BLaER1 treated with 17β-estradiol and CSF1 and Interleukin-3, amounts not matched to agents 10 nM and 100 nM (cell line): Measurements from ENCODE around the gene DOCK8.

Experiments used
- H3K27ac ChIP-seq, 11 experiments: shearing (Covaris generic); formaldehyde crosslinking; 2 replicates each; pipeline ENCODE4 v1.8.1; 2022
- H3K27me3 ChIP-seq, 11 experiments: shearing (Covaris generic); formaldehyde crosslinking; 2 replicates each; pipeline ENCODE4 v1.8.1; 2022
- H3K36me3 ChIP-seq, 11 experiments: shearing (Covaris generic); formaldehyde crosslinking; 2 replicates each; pipeline ENCODE4 v1.8.1; 2022
- H3K4me1 ChIP-seq, 10 experiments: shearing (Covaris generic); formaldehyde crosslinking; 2 replicates each; pipeline ENCODE4 v1.8.1; 2022
- H3K4me2 ChIP-seq, 11 experiments: shearing (Covaris generic); formaldehyde crosslinking; 2 replicates each; pipeline ENCODE4 v1.8.1; 2022
- H3K4me3 ChIP-seq, 10 experiments: shearing (Covaris generic); formaldehyde crosslinking; 2 replicates each; pipeline ENCODE4 v1.8.1; 2022
- H3K9ac ChIP-seq, 11 experiments: shearing (Covaris generic); formaldehyde crosslinking; 2 replicates each; pipeline ENCODE4 v1.8.1; 2022
- H3K9me3 ChIP-seq, 11 experiments: shearing (Covaris generic); formaldehyde crosslinking; replicated peaks in 1 of 11; 2 replicates each; pipeline ENCODE4 v1.8.1; 2022
- H4K20me1 ChIP-seq, 11 experiments: shearing (Covaris generic); formaldehyde crosslinking; 2 replicates each; pipeline ENCODE4 v1.8.1; 2022
- Cebpa-rat ChIP-seq, 11 experiments: shearing (Covaris generic); IDR thresholded peaks; 2 replicates each; pipeline ENCODE4 v1.8.1; 2022

DOCK8 gene

DNA sequence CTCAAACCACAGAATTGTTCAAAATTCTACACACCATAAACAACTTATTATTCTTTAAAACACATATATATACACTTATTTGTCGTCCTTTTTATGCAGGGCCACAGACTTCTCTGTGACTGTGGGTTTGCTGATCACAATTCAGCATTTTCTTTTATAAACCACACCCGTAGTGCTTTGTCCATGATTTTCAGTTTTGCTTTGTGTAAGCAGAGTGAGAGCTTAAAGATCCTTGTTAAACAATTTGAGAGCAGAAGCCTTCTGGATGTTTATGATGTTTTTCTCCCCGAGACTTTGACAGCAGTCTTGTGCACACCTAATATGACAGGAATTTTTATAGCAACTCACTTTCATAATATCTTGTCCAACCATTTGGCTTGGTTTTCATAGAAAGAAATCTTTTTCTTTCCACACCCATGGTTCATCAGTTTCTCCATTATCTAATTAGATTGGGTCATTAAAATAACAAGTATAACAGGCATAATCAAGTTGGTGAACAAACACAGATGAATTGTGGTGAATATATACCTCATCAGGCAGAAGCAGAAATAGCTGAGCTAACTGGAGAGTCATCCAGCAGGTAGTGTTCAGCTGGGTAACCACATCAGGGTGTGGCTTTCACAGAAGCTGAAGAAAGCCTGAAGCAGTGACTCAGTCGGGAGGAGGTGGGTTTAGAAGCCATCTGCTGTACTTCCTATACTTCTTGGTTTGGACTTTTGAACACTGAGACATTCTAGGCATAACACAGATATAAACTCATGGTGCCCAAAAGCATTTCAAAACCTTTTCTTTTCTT is 232.8 kb downstream of the DOCK8 start:
- TF ChIP-seq Cebpa-rat (IDR thresholded peaks at IDR 0.05), result no peak
- Histone ChIP-seq H3K36me3 (peaks cover 4 to 97% (median 73%) of the 10 kb centered on the region in 11 experiments; a peak in 21 of 22 replicates), H3K9ac (no peak overlapping the region), H3K27me3 (no peaks in the 10 kb centered on the region), H3K4me3 (no peak overlapping the region), H3K27ac (peak overlapping the region in 1 of 11 experiments; percentile 25; a peak in 1 of 22 replicates), H4K20me1 (no peaks in the 10 kb centered on the region), H3K4me1 (peaks cover 0 to 13% (median 0%) of the 10 kb centered on the region in 10 experiments; a peak in 5 of 20 replicates), H3K9me3 (no peaks in the 10 kb centered on the region), H3K4me2 (peak overlapping the region in 3 of 11 experiments; percentile 2 to 21 (median 12); a peak in 2 of 22 replicates)

DNA sequence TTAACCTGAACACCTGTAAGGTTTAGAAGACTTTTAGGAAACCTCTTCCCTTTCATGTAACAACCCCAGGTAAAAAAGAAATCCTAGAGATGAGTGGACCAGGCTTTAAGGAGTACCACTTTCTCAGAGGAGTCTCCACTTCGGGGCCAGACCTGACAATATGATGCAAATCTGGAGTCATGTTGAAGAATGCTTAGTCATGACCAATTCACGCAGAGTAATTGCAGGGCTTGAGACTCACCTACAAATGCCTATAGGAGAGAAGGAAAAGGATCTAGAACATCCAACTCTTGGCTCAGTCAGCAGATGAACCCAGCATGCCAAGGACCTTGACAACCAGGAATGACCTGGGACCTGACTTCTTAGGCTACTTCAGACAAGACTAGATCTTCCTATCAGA is 235.4 kb downstream of the DOCK8 start:
- Histone ChIP-seq H3K36me3 (peaks cover 3 to 97% (median 53%) of the 10 kb centered on the region in 11 experiments; a peak in 16 of 22 replicates), H3K9me3 (no peaks in the 10 kb centered on the region), H3K4me3 (no peak overlapping the region), H3K4me2 (no peak overlapping the region), H3K27ac (no peak overlapping the region), H4K20me1 (no peaks in the 10 kb centered on the region), H3K4me1 (peaks cover 0 to 13% (median 0%) of the 10 kb centered on the region in 10 experiments; a peak in 5 of 20 replicates), H3K27me3 (no peaks in the 10 kb centered on the region), H3K9ac (no peak overlapping the region)
- no peak for TF ChIP-seq Cebpa-rat (IDR thresholded peaks at IDR 0.05)

DNA sequence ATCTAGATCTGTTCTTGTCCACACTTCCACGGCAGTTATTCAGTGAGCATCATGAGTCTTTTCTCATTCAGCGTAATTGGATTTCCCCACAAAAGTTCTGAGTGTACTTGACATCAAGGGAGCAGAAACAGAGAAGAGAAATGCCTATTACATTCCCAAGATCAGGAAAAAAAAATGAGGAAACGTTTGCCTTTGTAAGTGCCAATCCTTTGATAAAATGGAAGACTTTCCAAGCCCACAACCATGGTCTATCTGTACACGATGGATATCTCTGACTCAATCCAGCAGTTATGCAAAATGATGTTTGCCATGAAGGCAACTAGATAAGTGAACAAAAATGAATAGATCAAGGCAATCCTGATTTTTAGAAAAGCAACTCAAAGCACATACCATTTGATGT is 235.9 kb downstream of the DOCK8 start:
- no peaks in the 10 kb centered on the region for H4K20me1 ChIP-seq
- no peaks in the 10 kb centered on the region for H3K9me3 ChIP-seq
- peaks cover 0 to 13% (median 0%) of the 10 kb centered on the region in 10 experiments; a peak in 5 of 20 replicates for H3K4me1 ChIP-seq
- H3K9ac ChIP-seq, result no peak overlapping the region
- H3K4me3 ChIP-seq, result no peak overlapping the region
- no peaks in the 10 kb centered on the region for H3K27me3 ChIP-seq
- H3K36me3 ChIP-seq, result peaks cover 3 to 97% (median 49%) of the 10 kb centered on the region in 11 experiments; a peak in 16 of 22 replicates
- no peak overlapping the region for H3K27ac ChIP-seq
- no peak for TF ChIP-seq Cebpa-rat (IDR thresholded peaks at IDR 0.05)
- no peak overlapping the region for H3K4me2 ChIP-seq

DNA sequence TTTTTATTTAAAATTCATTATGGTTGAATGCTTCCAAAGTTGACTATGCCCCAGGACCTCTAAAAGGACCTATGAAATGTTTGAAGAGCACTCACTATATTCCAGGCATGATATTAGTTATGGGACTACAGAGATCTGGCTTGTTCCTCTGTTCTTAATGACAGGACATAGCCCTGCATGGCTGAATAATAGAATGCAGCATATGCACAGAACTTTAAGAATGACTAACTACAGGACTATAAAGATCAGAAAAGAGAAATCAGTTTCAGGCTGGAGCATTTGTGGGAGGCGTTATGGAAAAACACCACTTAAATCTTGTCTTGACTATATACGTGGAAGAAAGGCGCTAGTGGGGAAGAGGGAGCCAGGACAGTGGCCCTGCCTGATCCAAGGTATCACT is 239.2 kb downstream of the DOCK8 start:
- H3K27ac ChIP-seq, result no peak overlapping the region
- no peak overlapping the region for H3K4me3 ChIP-seq
- TF ChIP-seq Cebpa-rat (IDR thresholded peaks at IDR 0.05), result no peak
- H3K9me3 ChIP-seq, result no peaks in the 10 kb centered on the region
- no peaks in the 10 kb centered on the region; a peak in 1 of 22 replicates for H4K20me1 ChIP-seq
- no peaks in the 10 kb centered on the region for H3K4me1 ChIP-seq
- no peak overlapping the region for H3K4me2 ChIP-seq
- H3K36me3 ChIP-seq, result peaks cover 3 to 97% (median 42%) of the 10 kb centered on the region in 11 experiments; a peak in 16 of 22 replicates
- no peak overlapping the region for H3K9ac ChIP-seq
- H3K27me3 ChIP-seq, result no peaks in the 10 kb centered on the region

DNA sequence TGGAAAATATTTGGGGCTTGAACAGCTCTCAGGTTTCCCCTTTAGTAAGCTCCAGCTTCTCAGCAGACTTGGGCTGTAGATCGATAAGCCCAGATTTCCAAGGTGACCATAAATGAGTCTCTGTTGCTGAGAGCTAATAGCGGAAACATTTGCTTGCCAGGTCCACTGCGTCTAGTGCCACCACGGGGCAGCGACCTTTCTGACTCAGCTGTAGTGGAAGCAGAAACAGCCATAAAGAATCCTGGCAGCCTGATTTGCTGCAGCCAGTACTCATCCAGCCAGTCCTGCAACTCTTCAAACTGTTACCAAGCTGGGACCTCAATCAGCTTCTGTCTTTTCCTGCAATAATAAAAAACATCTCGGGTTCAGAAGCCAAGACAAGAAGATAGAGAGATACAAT is 241.7 kb downstream of the DOCK8 start:
- H3K9ac ChIP-seq, result no peak overlapping the region
- no peaks in the 10 kb centered on the region for H3K9me3 ChIP-seq
- peaks cover 0 to 97% (median 24%) of the 10 kb centered on the region in 11 experiments; a peak in 15 of 22 replicates for H3K36me3 ChIP-seq
- TF ChIP-seq Cebpa-rat (IDR thresholded peaks at IDR 0.05), result no peak
- H3K4me1 ChIP-seq, result no peaks in the 10 kb centered on the region
- H3K27ac ChIP-seq, result no peak overlapping the region
- H4K20me1 ChIP-seq, result no peaks in the 10 kb centered on the region; a peak in 1 of 22 replicates
- no peak overlapping the region for H3K4me2 ChIP-seq
- H3K27me3 ChIP-seq, result no peaks in the 10 kb centered on the region
- H3K4me3 ChIP-seq, result no peak overlapping the region

DNA sequence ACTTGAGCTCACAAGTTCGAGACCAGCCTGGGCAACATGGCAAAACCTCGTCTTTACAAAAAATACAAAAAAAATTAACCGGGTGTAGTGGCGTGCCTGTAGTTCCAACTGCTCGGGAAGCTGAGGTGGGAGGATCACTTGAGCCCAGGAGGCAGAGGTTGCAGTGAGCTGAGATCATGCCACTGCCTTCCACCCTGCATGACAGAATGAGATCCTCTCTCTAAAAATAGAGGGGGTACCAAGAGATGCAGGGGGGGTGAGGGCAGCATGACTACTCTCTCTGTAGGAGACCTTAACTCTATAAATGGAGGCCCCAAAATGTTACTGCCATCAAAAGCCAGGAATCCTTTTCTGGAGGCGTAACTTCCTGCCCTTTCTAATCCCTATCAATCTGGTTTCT is 243.9 kb downstream of the DOCK8 start:
- TF ChIP-seq Cebpa-rat (IDR thresholded peaks at IDR 0.05), result no peak
- Histone ChIP-seq H3K9ac (no peak overlapping the region), H3K4me3 (no peak overlapping the region), H3K36me3 (peaks cover 0 to 99% (median 14%) of the 10 kb centered on the region in 11 experiments; a peak in 15 of 22 replicates), H3K9me3 (no peaks in the 10 kb centered on the region), H3K4me1 (no peaks in the 10 kb centered on the region), H3K27me3 (no peaks in the 10 kb centered on the region), H3K4me2 (no peak overlapping the region), H3K27ac (no peak overlapping the region), H4K20me1 (no peaks in the 10 kb centered on the region; a peak in 2 of 22 replicates)

DNA sequence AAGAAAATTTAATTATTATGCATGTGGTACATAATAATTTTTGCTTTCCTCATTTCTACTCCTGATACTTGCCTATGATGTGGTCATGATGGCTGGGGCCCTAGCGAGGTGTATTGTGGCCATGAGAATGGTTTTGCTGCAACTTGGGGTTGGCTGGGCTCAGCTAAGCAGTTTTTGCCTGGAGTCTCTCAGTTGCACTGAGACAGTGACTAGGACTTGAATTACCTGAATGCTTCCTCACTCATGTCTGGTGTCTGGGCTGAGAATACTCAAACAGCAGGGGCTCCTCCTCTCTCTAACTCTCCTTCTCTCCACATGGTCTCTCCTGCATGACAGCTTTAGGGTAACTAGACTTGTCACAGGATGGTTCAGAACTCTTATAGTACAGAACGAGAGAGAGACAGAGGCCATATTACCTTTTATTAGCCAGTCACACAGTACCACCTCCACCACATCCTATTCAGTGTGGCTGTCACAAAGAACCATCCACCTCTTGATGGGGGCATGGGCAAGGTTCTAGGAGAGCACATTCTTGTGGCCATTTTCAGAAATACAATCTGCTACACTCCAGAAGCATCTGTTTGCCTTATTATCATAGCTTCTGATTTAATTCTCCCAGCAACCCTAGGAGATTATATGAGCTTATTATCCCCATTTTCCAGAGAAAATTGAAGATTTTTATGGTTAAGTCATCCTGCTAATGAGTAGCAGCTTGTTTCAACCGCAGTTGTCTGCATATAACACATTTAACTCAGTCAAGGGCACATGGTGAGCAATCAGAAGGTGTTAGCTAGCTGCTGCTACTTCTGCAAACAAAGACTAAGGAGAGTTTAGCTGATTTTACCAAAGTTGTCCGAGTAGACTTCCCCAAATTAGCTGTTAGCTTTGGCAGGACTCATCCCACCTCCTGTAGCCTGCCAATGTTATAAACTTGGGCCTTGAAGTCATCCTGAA is 245.1 kb downstream of the DOCK8 start:
- H3K27me3 ChIP-seq, result no peaks in the 10 kb centered on the region
- no peak for TF ChIP-seq Cebpa-rat (IDR thresholded peaks at IDR 0.05)
- H3K27ac ChIP-seq, result no peak overlapping the region
- H3K36me3 ChIP-seq, result peaks cover 0 to 99% (median 19%) of the 10 kb centered on the region in 11 experiments; a peak in 16 of 22 replicates
- H3K4me1 ChIP-seq, result no peaks in the 10 kb centered on the region
- H3K4me2 ChIP-seq, result no peak overlapping the region
- H3K9me3 ChIP-seq, result no peaks in the 10 kb centered on the region
- no peak overlapping the region for H3K9ac ChIP-seq
- H4K20me1 ChIP-seq, result no peaks in the 10 kb centered on the region; a peak in 2 of 22 replicates
- no peak overlapping the region for H3K4me3 ChIP-seq

DNA sequence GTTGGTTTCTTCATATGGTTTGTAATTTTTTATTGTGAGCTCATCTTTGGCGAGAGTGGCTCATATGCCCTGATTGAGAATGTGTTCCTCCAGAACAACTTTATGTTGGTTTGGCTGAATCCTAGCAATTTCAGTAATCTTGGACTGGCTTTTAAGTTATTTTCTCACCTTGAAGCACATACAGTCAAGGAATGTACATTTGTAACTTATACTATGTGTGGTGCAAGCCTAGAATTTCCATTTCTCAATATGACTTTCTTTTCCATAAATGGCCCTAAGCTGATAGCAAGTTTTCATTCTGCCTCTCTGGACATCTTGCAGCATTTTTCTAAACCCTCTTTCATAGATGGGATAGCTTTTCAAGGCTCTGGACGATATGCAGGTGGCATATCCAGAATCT is 247.5 kb downstream of the DOCK8 start:
- no peaks in the 10 kb centered on the region; a peak in 2 of 22 replicates for H4K20me1 ChIP-seq
- peaks cover 0 to 99% (median 19%) of the 10 kb centered on the region in 11 experiments; a peak in 16 of 22 replicates for H3K36me3 ChIP-seq
- no peak overlapping the region for H3K4me2 ChIP-seq
- no peaks in the 10 kb centered on the region for H3K4me1 ChIP-seq
- H3K9ac ChIP-seq, result no peak overlapping the region
- H3K9me3 ChIP-seq, result no peaks in the 10 kb centered on the region
- H3K27ac ChIP-seq, result no peak overlapping the region
- H3K27me3 ChIP-seq, result no peaks in the 10 kb centered on the region
- no peak for TF ChIP-seq Cebpa-rat (IDR thresholded peaks at IDR 0.05)
- no peak overlapping the region for H3K4me3 ChIP-seq

DNA sequence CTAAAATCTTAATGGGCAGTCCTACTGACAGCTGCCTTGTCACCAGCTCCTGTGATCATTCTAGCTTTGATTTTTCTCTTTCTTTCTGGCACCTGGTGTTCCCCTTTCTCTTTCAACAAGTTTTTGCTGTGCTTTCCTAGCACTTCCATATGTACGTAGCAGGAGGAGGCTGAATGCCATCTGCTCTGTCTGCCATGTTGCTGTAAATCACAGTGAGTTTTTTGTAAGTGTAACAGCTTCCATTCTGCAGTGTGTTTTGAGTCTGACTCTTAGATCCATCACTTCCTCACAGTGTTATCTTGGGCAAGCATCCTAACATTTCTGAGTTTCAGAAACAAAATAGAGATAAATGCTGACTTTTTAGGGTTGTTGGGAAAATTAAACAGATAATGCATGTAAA is 247.9 kb downstream of the DOCK8 start:
- Histone ChIP-seq H3K4me2 (no peak overlapping the region), H3K4me1 (no peaks in the 10 kb centered on the region), H3K9me3 (no peaks in the 10 kb centered on the region), H3K36me3 (peaks cover 0 to 94% (median 15%) of the 10 kb centered on the region in 11 experiments; a peak in 16 of 22 replicates), H3K27ac (no peak overlapping the region), H4K20me1 (no peaks in the 10 kb centered on the region; a peak in 2 of 22 replicates), H3K9ac (no peak overlapping the region), H3K27me3 (no peaks in the 10 kb centered on the region), H3K4me3 (no peak overlapping the region)
- no peak for TF ChIP-seq Cebpa-rat (IDR thresholded peaks at IDR 0.05)
